ENCODE measurements around the gene CTDP1.

CTDP1 gene, protein sequence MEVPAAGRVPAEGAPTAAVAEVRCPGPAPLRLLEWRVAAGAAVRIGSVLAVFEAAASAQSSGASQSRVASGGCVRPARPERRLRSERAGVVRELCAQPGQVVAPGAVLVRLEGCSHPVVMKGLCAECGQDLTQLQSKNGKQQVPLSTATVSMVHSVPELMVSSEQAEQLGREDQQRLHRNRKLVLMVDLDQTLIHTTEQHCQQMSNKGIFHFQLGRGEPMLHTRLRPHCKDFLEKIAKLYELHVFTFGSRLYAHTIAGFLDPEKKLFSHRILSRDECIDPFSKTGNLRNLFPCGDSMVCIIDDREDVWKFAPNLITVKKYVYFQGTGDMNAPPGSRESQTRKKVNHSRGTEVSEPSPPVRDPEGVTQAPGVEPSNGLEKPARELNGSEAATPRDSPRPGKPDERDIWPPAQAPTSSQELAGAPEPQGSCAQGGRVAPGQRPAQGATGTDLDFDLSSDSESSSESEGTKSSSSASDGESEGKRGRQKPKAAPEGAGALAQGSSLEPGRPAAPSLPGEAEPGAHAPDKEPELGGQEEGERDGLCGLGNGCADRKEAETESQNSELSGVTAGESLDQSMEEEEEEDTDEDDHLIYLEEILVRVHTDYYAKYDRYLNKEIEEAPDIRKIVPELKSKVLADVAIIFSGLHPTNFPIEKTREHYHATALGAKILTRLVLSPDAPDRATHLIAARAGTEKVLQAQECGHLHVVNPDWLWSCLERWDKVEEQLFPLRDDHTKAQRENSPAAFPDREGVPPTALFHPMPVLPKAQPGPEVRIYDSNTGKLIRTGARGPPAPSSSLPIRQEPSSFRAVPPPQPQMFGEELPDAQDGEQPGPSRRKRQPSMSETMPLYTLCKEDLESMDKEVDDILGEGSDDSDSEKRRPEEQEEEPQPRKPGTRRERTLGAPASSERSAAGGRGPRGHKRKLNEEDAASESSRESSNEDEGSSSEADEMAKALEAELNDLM

DNA sequence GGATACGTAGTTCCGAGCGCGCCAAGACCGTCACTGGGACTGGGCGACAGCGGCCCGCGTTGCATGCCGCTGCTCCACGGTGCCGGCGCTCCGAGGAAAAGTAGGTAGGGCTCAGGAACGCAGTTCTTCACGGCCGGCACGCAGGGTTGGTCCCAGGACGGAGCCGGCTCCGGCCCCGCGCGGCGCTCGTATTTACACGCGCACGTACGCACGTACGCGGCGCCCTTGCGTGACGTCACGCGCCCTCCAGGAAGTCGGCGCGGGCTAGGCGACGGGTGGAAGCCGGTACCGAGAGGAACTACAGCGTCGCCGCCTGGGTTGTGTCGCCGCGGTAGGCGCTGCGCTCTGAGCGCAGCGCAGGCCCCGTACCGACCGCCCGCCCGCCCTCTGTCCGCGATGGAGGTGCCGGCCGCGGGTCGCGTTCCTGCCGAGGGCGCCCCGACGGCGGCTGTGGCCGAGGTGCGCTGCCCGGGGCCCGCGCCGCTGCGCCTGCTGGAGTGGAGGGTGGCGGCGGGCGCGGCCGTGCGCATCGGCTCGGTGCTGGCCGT lies at the start of gene CTDP1:
Gene CTDP1, plus strand, starts transcription at position 252 of the 548 bp plus-strand sequence. Its CDS starts 145 bp downstream, at position 397.
- DNase-seq (ENCODE audit: low read depth in 2 of 2): peak; percentile 70 to 82

DNA sequence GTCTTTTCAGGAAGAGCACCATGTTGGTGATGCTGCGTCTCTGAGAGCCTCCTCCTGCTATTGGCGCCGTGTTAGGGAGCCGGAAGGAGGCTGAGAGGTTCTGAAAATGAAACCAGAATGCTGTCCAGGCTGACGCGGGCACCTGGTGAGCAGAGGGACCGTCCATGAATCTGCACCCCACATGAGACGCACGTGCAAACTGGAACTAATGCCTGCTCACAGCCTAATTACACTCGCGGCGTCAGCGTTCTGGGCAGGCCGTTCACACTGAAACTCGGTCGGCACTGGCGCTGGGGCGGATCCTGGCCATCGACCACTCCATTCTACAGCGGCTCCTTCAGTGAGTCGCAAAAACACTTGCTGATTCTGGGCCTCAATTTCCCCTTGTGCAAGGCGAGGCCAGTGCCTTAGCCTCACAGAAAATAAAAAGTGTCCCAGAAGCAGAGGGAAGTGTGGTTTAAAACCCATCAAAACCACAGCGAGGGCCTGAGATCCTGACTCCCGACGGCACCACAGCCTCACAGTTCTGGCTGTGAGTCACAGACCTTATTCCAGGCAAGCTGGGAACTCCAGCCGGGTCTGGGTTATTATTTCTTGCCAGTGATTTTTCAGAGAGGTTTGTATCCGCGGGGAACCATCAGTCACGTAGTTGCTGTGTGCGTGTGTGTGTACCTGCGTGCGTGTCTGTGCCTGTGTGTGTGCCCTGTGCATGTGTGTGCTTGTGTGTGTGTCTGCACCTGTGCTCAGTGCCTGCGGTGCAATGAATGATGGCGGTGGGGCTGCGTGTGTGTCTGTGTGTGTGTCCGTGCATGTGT lies 49.1 kb upstream of the CTDP1 start:
- no peak for DNase-seq (ENCODE audit: low read depth in 2 of 2)

DNA sequence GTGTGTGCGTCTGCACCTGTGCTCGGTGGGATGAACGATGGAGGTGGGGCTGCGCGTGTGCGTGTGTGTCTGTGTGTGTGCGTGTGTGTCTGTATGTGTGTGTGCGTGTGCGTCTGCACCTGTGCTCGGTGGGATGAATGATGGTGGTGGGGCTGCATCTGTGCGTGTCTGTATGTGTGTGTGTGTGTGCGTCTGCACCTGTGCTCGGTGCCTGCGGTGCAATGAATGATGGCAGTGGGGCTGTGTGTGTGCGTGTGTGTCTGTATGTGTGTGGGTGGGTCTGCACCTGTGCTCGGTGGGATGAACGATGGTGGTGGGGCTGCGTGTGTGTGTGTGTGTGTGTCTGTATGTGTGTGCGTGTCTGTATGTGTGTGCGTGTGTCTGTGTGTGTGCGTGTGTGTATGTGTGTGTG lies 48.5 kb upstream of the CTDP1 start:
- DNase-seq (ENCODE audit: low read depth in 2 of 2): no peak

DNA sequence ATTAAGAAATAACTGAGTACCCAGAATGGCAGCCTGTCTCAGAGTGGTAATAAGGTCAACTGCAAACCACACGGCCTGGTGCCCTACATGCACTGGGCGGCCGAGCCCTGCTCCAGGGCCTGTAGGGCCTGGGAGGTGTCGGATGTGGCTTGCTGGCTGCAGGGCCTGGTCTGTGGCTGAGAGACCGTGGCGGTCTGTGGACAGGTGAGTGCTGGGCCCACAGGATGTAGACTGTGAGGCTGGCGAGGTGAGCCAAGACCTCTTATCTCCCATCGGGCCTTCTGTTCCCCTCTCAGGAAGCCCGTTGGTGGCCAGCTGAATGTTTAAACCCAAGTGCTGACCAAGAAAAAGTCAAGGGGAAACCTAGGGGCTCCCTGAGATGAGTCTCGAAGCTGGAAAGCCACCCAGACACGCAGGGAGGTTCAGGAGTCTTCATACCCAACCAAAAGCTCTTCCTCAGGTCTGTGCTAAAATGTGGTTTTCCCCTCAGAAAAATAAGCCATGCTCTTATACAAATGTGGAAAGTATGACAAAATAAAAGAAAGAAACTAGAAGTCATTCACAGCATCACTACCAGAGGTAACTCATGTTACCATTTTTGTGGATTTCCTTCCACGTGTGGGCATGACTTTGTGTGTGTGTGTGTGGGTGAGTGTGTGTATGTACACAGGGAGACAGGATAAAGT lies 47.7 kb upstream of the CTDP1 start:
- no peak for DNase-seq (ENCODE audit: low read depth in 2 of 2)

DNA sequence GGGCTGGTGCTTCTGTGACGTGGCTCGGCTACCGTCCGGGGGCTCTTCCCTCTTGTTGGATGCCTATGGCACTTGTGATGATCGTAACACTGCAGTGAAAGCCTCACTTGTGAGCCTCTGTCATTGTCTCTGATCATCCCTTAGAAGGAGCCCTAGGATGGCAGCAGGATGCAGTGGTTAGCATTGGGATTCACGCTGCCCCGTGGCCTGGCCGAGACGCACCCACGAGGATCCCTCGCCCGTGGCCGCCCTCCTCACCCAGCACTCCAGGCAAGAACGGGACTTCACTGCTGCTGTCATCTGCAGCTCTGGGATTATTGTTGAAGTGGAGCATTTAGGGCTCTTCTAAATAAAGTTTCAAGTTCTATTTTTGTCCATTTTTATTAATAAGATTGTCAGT lies 46.8 kb upstream of the CTDP1 start:
- DNase-seq (ENCODE audit: low read depth in 2 of 2): no peak

DNA sequence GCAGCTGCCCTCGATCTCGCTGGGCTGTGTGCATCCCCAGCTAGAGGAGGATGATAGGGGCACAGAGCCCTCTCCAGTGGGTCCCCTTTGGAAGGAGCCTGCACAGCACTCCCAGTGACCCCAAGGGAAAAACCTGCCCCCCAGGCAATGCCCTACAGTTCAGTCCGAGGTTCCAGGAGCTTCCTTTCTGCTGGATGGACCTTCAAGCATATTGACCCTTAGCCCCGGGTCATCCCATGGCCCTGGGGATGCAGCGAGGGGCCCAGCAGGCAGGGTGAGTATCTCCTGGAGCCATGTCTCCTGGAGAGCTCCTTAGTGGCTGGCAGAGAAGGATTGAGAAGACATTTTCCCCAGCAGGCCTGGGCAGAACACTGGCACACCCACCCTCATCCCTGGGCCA lies 45.4 kb upstream of the CTDP1 start:
- no peak for DNase-seq (ENCODE audit: low read depth in 2 of 2)

DNA sequence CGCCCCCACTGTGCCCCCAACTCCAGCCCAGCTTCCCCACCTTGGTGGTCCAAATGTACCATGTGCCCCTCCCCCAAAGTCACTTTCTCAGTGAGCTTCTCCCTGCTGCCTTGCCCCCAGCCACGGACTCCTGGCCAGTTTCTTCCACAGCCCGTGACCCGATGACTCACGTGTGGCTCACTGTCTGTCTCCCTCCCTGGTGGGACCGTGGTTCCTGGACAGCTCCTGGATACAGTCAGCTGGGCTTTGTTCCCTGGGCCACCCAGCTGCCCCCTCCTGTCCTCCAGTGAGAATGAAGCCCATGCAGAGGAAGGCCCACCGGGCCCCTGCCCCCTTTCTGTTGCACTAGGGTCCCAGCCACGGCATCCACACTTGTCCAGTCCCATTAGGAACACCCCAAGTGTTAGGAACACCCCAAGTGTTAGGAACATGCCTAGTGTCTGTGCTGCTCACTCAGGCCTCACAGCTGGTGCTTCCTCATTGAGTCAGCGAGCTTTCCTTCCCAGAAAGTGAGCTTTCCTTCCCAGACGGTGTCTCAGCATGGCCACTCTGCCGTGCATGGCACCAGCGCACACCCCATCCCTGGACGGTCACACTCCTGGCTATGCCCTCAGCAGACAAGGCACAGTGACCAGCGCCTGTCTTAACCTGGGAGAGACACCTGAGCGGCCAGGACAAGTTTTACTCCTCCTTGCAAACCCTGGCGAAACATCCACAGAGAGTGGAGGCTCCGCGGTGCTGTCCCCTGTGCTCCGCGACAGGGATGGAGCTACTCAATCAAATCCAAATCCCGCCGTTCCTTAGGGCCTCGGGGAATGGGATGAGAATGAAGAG lies 44.8 kb upstream of the CTDP1 start:
- no peak for DNase-seq (ENCODE audit: low read depth in 2 of 2)

DNA sequence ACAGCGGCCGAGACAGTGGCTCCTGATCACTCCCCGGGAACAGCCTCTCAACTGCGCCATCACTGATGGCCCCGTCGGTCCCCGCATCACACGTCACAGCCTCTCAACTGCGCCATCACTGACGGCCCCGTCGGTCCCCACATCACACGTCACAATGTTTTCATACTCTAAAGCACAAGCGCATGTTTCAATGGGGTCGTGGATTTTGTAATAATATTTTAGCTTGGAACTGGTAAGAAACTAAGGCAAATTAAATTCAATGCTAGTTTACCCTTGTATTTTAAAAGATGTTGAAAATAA lies 44.2 kb upstream of the CTDP1 start:
- DNase-seq (ENCODE audit: low read depth in 2 of 2): no peak

DNA sequence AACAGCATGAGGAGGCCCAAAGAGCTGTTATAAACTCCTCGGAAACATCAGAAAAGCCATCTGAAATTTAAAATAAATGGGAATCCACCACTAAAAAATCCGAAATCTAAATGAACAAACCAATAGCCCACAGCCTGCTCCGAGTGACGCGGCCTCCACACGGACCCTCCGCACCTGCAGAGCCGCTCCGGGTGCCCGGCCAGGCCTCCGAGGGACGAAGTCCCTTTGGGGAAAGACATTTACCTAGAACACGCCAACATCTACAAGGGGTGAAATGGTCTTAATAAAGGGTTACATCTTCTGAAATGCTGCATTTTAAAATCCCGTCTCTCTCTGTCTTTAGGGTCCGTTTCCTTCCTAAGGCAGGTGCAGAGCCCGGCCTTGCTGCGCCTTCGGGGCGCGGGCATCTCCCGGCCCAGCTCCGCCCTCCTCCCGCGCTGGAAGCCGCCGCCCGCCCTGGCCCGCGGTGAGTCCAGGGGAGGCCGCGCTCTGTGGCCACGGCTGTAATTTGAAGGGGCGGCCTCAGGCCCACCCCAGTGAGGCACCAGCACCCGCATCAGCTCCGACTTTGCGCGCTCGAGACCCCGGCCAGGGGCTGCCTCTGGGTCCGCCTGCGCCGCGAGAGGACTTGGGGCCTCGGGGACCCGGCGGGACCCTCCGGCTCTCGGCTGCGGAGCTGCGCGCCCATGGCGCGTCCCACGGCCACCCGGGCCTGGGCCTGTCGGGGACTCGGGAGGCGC lies 42.3 kb upstream of the CTDP1 start:
- no peak for DNase-seq (ENCODE audit: low read depth in 2 of 2)

DNA sequence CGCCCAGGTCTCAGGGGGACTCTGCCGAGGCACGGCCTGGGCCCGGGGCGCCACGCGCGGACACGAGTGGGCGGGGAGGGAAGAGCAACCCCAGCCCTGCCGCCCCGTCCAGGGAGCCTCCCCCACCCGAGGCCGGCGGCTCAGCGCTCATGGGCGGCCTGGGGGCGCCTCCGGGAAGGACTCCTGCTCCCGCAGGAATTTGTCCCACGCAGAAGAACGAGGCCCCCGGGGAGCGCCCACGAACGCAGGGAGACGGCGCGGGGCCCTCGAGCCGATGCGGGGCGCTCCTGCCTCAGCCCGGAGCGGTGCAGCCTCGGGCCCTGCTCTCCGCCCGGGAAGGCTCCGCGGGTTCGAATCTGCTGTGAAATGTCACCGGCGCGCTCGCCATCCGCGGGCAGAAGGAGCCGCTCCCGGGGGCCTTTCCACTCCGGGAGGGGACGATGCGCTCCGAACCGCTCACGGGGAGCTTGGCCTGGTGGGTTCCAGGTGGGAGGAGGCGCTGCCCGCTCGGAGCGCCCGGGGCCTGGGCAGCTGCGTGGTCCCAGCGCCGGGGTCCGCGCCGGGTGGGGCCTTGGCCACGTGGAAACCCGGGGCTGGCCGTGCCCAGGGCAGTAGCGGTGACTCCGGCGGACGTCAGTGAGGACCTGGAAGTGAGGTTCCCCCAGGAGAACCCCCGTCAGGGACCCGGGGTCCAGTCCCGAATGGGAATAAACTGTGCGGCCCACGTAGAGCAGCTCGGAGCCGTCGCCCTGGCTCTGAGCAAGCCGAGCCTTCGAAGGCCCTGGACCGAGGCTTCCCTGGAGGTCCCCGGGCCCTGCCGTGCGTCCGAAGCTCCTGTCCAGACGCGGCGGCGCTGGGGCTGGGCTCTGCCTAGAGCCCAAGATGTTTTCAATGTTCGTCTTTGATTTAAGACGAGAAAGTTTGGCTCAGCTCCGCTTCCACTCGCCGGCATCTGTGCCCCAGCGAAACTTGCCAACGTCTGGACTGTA lies 41.4 kb upstream of the CTDP1 start:
- DNase-seq (ENCODE audit: low read depth in 2 of 2): no peak

DNA sequence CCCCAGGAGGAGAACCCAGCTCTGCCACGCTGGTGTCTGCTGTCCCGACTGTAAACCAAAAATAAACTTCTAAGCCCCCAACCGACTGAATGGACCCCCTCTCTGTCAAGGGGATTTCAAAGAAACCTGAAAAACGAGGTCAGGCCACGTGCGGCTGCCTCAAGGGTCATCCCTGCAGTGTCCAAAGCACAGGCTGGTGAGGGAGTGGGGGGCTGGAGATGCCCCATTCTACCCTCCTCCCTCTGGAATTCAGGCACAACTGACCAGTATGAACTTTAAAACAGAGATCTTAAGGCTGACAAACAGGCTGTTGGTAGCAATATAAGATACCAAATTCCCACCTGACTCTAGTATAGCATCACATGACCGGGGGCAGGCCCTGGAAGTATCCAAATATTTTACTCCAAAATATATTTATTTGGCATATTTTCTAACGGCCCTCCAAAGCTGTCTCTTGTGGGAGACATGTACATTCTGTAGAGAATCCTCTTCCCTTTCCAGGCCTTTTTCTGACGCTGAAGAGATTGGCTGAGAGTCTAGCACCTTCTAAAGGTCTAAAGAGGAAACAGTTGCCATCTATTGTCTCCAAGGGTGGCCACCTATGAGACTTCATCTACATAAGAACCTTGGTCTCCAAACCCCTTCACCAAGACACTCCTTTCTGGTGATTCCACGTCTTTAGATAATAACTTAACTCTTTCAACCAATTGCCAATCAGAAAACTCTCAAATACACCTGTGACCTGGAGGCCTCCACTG lies 40.4 kb upstream of the CTDP1 start:
- no peak for DNase-seq (ENCODE audit: low read depth in 2 of 2)

DNA sequence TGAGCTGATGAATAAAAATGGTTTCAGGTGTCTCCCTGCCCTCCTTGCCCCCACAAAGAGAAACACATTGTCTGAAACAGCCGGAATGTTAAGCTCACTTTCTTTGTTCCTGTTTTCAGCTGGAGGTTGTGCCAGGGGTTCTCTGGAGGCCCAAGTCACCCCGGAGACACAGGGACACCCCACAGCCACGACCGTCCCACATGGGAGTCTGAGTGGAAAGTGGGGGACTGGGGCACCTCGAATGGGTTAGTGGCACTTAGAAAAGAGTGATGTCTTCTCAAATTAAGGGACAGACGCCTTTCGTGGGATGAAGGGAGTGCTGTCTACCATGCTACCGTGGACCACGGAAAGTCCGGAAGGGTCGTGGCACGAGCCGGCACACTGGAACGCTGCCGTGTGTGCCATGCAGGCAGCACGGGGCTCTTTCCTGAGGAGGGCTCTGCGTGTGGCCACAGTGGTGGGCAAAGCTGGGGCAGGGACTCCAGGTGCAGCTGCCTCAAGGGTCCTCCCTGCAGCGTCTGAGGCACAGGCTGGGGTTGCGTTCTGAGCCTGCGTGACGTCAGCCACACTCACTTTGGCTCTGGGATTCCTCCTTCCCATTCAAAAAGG lies 39.4 kb upstream of the CTDP1 start:
- no peak for DNase-seq (ENCODE audit: low read depth in 2 of 2)

DNA sequence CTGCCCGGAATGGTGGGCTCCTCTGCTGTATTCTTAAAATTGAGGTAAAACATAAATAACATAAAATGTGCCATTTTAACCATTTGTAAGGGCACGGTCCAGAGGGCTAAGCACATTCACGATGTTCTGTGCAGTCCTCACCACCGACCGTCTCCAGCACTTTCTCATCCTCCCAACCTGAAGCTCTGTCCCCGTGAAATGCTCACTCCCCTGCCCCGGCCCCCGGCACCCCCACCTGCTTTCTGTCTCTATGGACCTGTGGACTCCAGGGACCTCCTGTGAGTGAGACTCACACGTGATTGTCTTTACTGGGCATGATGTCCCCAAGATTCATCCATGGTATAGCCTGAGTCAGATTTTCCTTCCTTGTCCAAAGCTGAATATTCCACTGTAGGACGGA lies 38.7 kb upstream of the CTDP1 start:
- no peak for DNase-seq (ENCODE audit: low read depth in 2 of 2)

DNA sequence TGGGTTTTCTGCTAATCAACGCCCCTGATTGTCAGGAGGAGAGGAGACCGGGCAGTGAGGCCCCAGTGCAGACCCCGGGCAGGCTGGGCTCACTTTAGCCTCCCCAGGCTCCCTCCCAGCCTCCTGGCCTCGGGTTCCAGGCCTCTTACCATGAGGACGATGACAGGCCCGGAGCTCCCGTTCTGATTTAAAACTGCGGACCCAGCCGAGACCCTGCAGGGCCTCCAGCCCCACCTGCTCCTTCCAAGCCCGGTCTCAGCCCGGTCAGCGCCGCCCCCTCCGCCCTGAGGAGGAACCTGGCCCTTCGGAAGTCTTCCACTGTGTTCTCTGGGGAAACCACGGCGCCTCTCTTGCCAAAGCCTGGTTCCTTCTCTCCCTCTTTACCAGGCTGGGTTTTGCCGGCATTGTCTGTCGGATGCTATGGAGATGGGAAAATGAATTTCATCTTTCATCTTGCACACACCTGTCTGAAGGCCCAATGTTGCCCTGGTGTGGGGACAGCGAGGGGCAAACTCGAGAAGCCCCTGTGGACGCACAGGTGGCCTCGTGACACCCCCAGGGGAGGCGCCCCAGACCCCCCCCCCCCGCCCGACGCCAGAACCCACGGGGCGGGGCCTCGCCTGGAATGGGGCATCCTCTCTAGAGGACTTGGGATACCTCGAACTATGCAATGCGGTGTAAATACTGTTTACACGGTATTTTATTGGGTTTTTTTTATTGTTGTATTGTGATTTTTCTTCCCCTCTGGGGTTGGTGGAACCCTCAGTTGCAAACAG lies 37.7 kb upstream of the CTDP1 start:
- no peak for DNase-seq (ENCODE audit: low read depth in 2 of 2)

DNA sequence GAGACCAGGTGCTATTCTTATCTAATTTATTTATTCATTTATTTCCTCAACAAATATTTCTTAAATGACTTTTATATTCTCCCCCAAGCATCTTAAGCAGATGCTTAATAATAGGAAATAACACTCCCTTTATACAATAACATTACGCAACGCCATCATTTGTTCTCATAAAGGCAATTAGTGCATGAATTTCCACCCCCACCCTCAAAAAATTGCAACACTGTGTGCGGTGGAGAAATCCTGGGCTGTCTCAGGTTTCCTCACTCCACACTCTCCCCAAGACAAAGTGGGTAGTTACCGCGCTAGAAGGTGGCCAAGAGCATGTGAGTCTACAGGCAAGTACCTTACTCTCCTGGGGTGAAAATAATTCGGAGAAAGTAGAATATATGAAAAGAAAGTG lies 37.0 kb upstream of the CTDP1 start:
- DNase-seq (ENCODE audit: low read depth in 2 of 2): no peak

All from fibroblast of skin of left biceps (primary cell).